ENCODE data around the gene MCCC1.

DNA sequence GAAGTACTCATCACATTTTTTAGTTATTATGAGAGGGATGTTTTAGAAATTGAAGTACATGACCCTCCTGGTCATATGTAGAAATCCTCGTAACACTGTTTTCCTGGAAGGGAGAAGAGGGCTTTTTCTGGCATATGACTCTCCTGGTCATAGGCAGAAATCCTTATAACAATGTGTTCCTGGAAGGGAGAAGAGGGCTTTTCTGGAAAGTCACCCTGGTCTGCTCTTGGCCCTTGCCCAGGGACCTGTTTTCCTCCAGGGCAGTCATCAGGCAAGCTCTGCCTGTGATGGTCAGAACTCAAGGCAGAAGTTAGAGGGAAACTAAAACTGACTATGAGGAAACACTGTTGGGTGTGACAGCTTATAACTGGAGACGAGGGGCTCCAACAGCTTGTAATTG, 35.5 kb upstream of the MCCC1 start:
- TF ChIP-seq MXI1 (IDR thresholded peaks at IDR 0.05; ENCODE audit: borderline replicate concordance, low read depth, low read length) (no peak), RAD21 (IDR thresholded peaks at IDR 0.05; ENCODE audit: low read length) (no peak), POLR2A (IDR thresholded peaks at IDR 0.05; ENCODE audit: low read depth, low read length) (no peak), CEBPB (IDR thresholded peaks at IDR 0.05; ENCODE audit: low read depth, low read length) (no peak), SMC3 (IDR thresholded peaks at IDR 0.05; ENCODE audit: low read depth, low read length) (no peak), MAZ (IDR thresholded peaks at IDR 0.05; ENCODE audit: borderline replicate concordance, low read depth, low read length) (no peak), MAFK (IDR thresholded peaks at IDR 0.05; ENCODE audit: low read depth, low read length) (no peak), RFX5 (IDR thresholded peaks at IDR 0.05; ENCODE audit: low read depth, low read length) (no peak), FOS (IDR thresholded peaks at IDR 0.05; ENCODE audit: low read depth, low read length) (no peak), BHLHE40 (IDR thresholded peaks at IDR 0.05; ENCODE audit: low read depth, low read length) (no peak), RCOR1 (IDR thresholded peaks at IDR 0.05; ENCODE audit: insufficient replicate concordance, low read length) (no peak)
- TF ChIP-seq, protein P1, sequence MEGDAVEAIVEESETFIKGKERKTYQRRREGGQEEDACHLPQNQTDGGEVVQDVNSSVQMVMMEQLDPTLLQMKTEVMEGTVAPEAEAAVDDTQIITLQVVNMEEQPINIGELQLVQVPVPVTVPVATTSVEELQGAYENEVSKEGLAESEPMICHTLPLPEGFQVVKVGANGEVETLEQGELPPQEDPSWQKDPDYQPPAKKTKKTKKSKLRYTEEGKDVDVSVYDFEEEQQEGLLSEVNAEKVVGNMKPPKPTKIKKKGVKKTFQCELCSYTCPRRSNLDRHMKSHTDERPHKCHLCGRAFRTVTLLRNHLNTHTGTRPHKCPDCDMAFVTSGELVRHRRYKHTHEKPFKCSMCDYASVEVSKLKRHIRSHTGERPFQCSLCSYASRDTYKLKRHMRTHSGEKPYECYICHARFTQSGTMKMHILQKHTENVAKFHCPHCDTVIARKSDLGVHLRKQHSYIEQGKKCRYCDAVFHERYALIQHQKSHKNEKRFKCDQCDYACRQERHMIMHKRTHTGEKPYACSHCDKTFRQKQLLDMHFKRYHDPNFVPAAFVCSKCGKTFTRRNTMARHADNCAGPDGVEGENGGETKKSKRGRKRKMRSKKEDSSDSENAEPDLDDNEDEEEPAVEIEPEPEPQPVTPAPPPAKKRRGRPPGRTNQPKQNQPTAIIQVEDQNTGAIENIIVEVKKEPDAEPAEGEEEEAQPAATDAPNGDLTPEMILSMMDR (conservative IDR thresholded peaks at IDR 0.05; ENCODE audit: low read depth, low read length), result no peak
- TF ChIP-seq, protein P2, sequence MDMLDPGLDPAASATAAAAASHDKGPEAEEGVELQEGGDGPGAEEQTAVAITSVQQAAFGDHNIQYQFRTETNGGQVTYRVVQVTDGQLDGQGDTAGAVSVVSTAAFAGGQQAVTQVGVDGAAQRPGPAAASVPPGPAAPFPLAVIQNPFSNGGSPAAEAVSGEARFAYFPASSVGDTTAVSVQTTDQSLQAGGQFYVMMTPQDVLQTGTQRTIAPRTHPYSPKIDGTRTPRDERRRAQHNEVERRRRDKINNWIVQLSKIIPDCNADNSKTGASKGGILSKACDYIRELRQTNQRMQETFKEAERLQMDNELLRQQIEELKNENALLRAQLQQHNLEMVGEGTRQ (IDR thresholded peaks at IDR 0.05; ENCODE audit: low read depth, low read length), result no peak
- TF ChIP-seq, protein P3, sequence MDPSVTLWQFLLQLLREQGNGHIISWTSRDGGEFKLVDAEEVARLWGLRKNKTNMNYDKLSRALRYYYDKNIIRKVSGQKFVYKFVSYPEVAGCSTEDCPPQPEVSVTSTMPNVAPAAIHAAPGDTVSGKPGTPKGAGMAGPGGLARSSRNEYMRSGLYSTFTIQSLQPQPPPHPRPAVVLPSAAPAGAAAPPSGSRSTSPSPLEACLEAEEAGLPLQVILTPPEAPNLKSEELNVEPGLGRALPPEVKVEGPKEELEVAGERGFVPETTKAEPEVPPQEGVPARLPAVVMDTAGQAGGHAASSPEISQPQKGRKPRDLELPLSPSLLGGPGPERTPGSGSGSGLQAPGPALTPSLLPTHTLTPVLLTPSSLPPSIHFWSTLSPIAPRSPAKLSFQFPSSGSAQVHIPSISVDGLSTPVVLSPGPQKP (IDR thresholded peaks at IDR 0.05; ENCODE audit: borderline replicate concordance, low read depth, low read length), result no peak
